Measurements from ENCODE around the gene ACKR2. TPM values are rescaled to one million over a fixed set of nuclear protein-coding genes. Genes with fewer than 3 reads are reported as not detected.

Gene ACKR2
- total and polyA plus RNA-seq, 2 donors (not counting 3 experiments of a cell fraction or from before 2014, with no cell fraction given) = 0.01 TPM; not detected in 1

GRCh38 chr3:42900226-42901072, 91.2 kb downstream of the ACKR2 start:
- Histone ChIP-seq H3K27ac (ENCODE audit: insufficient read depth, low read depth, low read length) (no peak overlapping the region), H4K20me1 (replicated peaks; ENCODE audit: control insufficient read depth, extremely low read depth, insufficient read depth, low read length) (no peaks in the 10 kb centered on the region), H3K9ac (replicated peaks; ENCODE audit: extremely low read depth, insufficient read depth, low read length) (no peak overlapping the region), H3K4me1 (ENCODE audit: control insufficient read depth, extremely low read depth, insufficient read depth, low read length) (no peaks in the 10 kb centered on the region), H3K36me3 (ENCODE audit: control insufficient read depth in 2 of 2, extremely low read depth in 1 of 2, insufficient read depth in 2 of 2, low read length in 2 of 2) (no peaks in the 10 kb centered on the region), H3K9me3 (replicated peaks; ENCODE audit: control insufficient read depth, insufficient read depth, low read length) (no peaks in the 10 kb centered on the region), H3K79me2 (ENCODE audit: control insufficient read depth, insufficient read depth, low read length) (no peaks in the 10 kb centered on the region), H3K4me2 (ENCODE audit: insufficient read depth, low read length) (no peak overlapping the region), H2AFZ (ENCODE audit: low read depth, low read length) (no peak overlapping the region), H3K9me1 (replicated peaks; ENCODE audit: control insufficient read depth, extremely low read depth, insufficient read depth, low read length) (no peaks in the 10 kb centered on the region), H3K4me3 (replicated peaks in 1 of 3; ENCODE audit: insufficient read depth in 1 of 3, low read depth in 1 of 3, low read length in 3 of 3) (no peak overlapping the region), H3K27me3 (ENCODE audit: control insufficient read depth in 2 of 2, insufficient read depth in 2 of 2, low read length in 2 of 2) (peaks cover 5 to 7% of the 10 kb centered on the region in 2 experiments)
- intact Hi-C loops (cut with micrococcal nuclease) = no loop called here
- no TSS peak for BruUV-seq (replicated peaks)
- POLR2A ChIA-PET = no interaction called here
- CTCF ChIA-PET = no interaction called here
- FAIRE-seq = no peak
- no peak for DNase-seq (ENCODE audit: low read depth, low spot score)
- dilution Hi-C loops (cut with MboI; ENCODE audit: extremely low pct_ligation_motif_present, low sequenced_read_pairs) = no loop called here
- TF ChIP-seq JUN (IDR thresholded peaks at IDR 0.05; ENCODE audit: borderline replicate concordance, insufficient read depth, insufficient read length, low read depth) = no peak
- no peak for TF ChIP-seq GATA2 (IDR thresholded peaks at IDR 0.05; ENCODE audit: insufficient read depth, insufficient read length, low read depth, low read length)
- TF ChIP-seq POLR2A (IDR thresholded peaks at IDR 0.05; ENCODE audit: low read depth, low read length) = no peak
- no peak for TF ChIP-seq EZH2 (IDR thresholded peaks at IDR 0.05; ENCODE audit: borderline replicate concordance, low read depth, low read length, severe bottlenecking)
- TF ChIP-seq CTCF (IDR thresholded peaks at IDR 0.05; ENCODE audit: extremely low read depth in 1 of 2, insufficient read depth in 1 of 2, low read depth in 1 of 2, low read length in 2 of 2) = no peak
- TF ChIP-seq MAX (IDR thresholded peaks at IDR 0.05; ENCODE audit: insufficient read depth, insufficient read length) = no peak
- no peak for TF ChIP-seq FOS (IDR thresholded peaks at IDR 0.05; ENCODE audit: borderline replicate concordance, insufficient read depth, low read length)

All from endothelial cell of umbilical vein (primary cell).